HUES64 (cell line): ENCODE data around the gene DCST2.

Experiments
- H3K27ac ChIP-seq: 2 replicates; pipeline ENCODE4 v1.7.0; 2013; ENCODE audit warnings: low read depth, low read length, inconsistent platforms
- H3K27me3 ChIP-seq: 2 replicates; pipeline ENCODE4 v1.6.1; 2013; ENCODE audit warnings: mild to moderate bottlenecking, low read length; ENCODE audit not compliant: insufficient read depth
- H3K36me3 ChIP-seq: 2 replicates; pipeline ENCODE4 v1.6.1; 2013; ENCODE audit warnings: mild to moderate bottlenecking, low read length; ENCODE audit not compliant: insufficient read depth
- H3K4me1 ChIP-seq: 2 replicates; pipeline ENCODE4 v1.6.1; 2013; ENCODE audit warnings: mild to moderate bottlenecking, low read length, moderate library complexity; ENCODE audit not compliant: insufficient read depth
- H3K4me3 ChIP-seq: 2 replicates; pipeline ENCODE4 v1.5.1; 2013; ENCODE audit warnings: mild to moderate bottlenecking, low read length, moderate library complexity
- H3K9ac ChIP-seq: 2 replicates; pipeline ENCODE4 v1.6.1; 2013; ENCODE audit warnings: mild to moderate bottlenecking, low read depth, low read length
- H3K9me3 ChIP-seq: 2 replicates; pipeline ENCODE4 v1.6.1; 2013; ENCODE audit warnings: low read depth, low read length; ENCODE audit not compliant: insufficient read depth
- WGBS: fragments of 150-250, 120-280 bp; methylation state at CpG from one replicate; pipeline ENCODE4 v1.1.7; 2013; ENCODE audit warnings: missing lambda C conversion rate; 5-methylcytosine and 5-hydroxymethylcytosine counted together

DCST2 gene

DNA sequence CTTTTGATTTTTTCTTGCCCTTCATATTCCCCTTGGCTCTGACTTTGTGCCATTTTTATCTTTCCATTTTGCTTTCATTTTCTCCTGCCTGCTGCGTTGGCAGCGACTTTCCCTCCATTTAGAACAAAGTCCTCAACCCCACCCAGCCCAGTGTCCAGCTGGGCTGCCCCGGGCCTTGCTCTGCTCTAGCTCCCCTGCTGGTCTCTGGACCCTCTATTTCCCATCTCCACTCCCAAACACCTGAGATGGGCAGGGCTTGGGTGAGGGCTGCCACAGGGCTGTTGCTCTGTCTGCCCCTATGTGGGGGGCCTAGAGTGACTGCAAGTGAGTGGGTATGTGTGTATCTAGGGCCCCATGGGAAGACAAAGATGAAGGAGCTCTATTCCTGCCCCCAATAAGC is 10.2 kb upstream of the DCST2 start:
- 93% methylated on average over 3 of the region's 3 CpGs for WGBS

DNA sequence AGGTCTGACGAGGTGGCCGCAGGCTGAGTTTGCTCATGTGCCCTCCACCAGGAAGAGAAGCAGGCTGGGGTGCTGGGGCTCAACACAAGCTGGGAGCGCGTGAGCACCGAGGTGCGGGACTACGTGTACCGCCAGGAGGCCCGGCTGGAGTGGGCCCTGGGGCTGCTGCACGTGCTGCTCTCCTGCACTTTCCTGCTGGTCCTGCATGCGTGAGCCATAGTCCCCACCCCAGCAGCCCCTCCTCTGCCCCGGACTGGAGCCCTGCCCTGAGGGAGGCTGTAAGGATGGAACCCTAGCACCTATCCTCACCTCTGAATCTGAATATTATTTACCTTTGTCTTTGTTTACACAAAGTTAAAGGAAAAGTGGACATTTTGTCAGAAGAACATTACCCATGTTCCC is 9.7 kb upstream of the DCST2 start:
- no peaks in the 10 kb centered on the region for H3K9me3 ChIP-seq
- WGBS = 83% methylated on average over 12 of the region's 12 CpGs
- H3K4me3 ChIP-seq = no peak overlapping the region
- no peak overlapping the region for H3K9ac ChIP-seq
- peaks cover 10% of the 10 kb centered on the region; the same call in 1 of the 2 replicates for H3K4me1 ChIP-seq
- no peak overlapping the region for H3K27ac ChIP-seq
- no peaks in the 10 kb centered on the region for H3K36me3 ChIP-seq
- no peaks in the 10 kb centered on the region for H3K27me3 ChIP-seq

More for the DNA sequence above, 10.2 kb upstream of the DCST2 start:
- Histone ChIP-seq H3K27me3 (no peaks in the 10 kb centered on the region), H3K4me1 (peaks cover 8% of the 10 kb centered on the region; the same call in 1 of the 2 replicates), H3K4me3 (no peak overlapping the region), H3K9me3 (no peaks in the 10 kb centered on the region), H3K36me3 (no peaks in the 10 kb centered on the region), H3K9ac (no peak overlapping the region), H3K27ac (no peak overlapping the region)

DNA sequence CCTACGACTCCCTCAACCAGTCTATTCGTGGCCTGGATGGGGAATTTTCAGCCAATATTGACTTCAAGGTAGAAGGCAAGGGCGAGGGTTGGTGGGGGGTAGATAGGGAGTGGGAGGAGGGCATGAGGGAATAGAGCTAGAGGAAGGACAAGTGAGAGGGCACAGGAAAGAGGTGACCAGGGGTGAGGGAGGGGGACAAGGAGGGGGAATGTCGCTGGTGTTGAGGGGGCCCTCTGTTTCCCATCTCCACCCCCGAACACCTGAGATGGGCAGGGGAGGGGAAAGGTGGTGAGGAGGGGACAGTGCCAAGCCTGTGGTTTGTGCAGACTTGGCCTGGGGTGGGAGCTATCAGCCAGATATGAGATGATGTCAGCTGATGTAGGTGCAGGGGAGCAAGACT is 9.2 kb upstream of the DCST2 start:
- H3K4me1 ChIP-seq = peaks cover 10% of the 10 kb centered on the region; the same call in 1 of the 2 replicates
- no peaks in the 10 kb centered on the region for H3K36me3 ChIP-seq
- H3K9ac ChIP-seq = no peak overlapping the region
- H3K4me3 ChIP-seq = no peak overlapping the region
- no peaks in the 10 kb centered on the region for H3K9me3 ChIP-seq
- H3K27me3 ChIP-seq = no peaks in the 10 kb centered on the region
- WGBS = 92% methylated on average over 5 of the region's 5 CpGs
- H3K27ac ChIP-seq = no peak overlapping the region

DNA sequence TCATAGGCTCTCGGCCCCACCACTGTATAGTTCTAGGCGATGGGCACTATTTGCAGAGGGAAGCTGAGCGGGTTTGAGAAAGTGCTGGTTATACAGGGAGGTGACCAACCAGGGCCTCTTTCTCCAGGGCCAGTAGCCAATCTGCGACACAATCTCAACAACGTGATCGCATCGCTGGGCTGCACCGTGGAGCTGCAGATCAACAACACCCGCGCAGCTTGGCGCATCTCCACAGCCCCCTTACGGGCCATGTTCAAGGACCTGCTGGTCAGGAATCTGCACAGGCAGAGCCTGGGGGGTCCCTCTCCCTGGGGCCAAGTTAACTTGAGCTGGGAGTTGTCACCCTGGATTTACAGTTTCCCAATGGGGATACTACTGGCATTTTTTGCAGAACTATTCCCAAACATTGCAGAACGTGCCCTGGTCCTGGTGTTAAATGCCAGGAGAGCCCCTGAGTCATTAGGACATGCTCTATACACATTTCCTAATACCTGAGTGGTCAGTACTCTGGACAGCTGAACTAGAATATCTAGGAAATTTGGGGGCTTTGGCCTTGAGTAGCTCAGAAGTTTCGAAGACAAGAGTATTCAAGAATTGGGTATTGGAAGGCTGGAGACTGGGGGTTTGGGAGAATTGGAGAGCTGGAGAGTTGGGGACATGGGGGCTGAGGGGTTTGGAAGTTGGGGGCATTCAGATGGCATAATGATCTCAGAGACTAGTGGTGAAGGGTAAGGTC is 6.9 kb upstream of the DCST2 start:
- no peaks in the 10 kb centered on the region for H3K27me3 ChIP-seq
- WGBS = 94% methylated on average over 14 of the region's 14 CpGs
- no peak overlapping the region for H3K4me3 ChIP-seq
- H3K36me3 ChIP-seq = no peaks in the 10 kb centered on the region
- H3K9me3 ChIP-seq = no peaks in the 10 kb centered on the region
- peaks cover 10% of the 10 kb centered on the region; the same call in 1 of the 2 replicates for H3K4me1 ChIP-seq
- no peak overlapping the region for H3K27ac ChIP-seq
- no peak overlapping the region for H3K9ac ChIP-seq

DNA sequence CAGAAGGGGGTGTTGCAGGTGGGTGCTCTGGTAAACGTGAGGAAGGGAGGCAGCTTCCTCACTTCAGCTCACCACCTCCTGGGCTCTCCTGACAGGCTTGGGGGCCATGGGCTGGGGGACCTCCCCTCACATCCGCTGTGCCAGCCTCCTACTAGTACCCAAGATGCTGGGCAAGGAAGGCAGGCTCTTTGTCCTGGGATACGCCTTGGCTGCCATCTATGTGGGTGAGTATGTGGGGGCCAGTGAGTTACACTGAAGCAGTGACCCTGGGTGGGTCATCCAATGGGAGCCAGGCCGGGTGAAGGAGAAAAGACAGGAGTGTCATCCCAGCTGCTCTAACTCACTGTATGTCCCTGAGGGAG is 5.7 kb upstream of the DCST2 start:
- H3K27ac ChIP-seq = no peak overlapping the region

DNA sequence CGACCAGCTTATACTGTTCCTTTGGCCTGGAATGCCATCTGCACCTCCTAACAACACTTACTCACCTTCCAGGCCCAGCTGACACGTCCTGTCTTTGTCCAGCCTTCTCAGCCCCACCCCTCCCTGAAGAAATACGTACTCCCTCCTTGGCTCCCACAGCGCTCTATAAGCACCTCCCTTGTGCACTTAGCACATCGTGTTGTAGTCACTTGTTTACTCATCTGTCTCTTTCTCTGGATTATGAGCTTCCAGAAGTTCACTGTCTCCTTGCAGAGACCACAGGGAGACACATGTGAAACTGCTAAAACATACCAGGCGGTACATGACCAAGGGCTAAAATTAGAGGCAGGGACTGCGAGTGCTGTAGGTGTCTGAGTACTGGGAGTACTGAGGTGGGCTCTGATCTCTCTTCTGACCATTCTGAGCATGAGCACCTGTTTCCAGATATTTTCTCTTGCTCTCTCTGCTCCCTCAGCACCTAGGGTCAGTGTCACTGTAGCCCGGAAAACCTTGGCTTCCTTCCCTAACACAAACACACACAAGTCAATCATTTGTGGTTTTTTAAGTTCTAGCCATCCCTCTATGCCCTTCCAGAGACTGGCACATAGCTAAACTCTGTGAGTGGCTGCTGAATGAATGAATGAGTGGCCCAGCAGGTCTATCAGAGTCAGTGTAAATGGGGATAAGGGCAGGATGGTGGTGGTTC is 5.2 kb upstream of the DCST2 start:
- Histone ChIP-seq H3K36me3 (no peaks in the 10 kb centered on the region), H3K4me3 (no peak overlapping the region), H3K27ac (no peak overlapping the region), H3K4me1 (peaks cover 3% of the 10 kb centered on the region; the same call in 1 of the 2 replicates), H3K9me3 (no peaks in the 10 kb centered on the region), H3K9ac (no peak overlapping the region), H3K27me3 (no peaks in the 10 kb centered on the region)
- WGBS = 71% methylated on average over 8 of the region's 8 CpGs

More for the DNA sequence above, 5.7 kb upstream of the DCST2 start:
- Histone ChIP-seq H3K9me3 (no peaks in the 10 kb centered on the region), H3K27me3 (no peaks in the 10 kb centered on the region), H3K9ac (no peak overlapping the region), H3K36me3 (no peaks in the 10 kb centered on the region), H3K4me1 (peaks cover 3% of the 10 kb centered on the region; the same call in 1 of the 2 replicates), H3K4me3 (no peak overlapping the region)
- 87% methylated on average over 4 of the region's 4 CpGs for WGBS

DNA sequence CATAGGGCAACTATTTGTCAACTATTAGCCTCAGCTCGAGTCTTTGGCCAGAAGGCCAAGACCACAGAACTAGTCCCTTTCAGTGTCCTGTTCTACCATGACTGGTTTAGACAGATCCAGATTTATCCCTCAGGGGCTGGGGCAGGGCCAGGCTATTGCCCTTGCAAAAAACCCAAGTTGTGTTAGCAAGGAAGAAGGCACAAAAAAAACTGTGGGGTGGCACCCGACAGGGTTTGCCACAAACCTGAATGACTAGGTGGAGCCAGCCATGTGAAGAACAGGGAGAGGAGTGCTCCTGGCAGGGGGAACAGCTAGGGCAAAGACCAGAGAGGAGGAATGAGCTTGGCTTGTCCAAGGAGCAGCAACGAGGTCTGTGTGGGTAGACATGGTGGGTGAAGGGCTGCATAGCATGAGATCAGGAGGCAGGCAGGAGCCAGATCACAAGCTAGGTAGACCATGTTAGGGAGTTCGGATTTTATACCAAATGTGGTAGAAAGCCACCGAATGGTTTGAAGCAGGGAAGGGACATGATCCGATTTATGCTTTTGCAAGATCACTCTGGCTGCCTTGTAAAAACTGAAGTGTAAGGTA is 4.4 kb upstream of the DCST2 start:
- Histone ChIP-seq H3K4me3 (no peak overlapping the region), H3K9me3 (no peaks in the 10 kb centered on the region), H3K9ac (no peak overlapping the region), H3K36me3 (no peaks in the 10 kb centered on the region), H3K27me3 (no peaks in the 10 kb centered on the region), H3K27ac (no peak overlapping the region), H3K4me1 (peaks cover 3% of the 10 kb centered on the region; the same call in 1 of the 2 replicates)
- WGBS = 90% methylated on average over 6 of the region's 6 CpGs

DNA sequence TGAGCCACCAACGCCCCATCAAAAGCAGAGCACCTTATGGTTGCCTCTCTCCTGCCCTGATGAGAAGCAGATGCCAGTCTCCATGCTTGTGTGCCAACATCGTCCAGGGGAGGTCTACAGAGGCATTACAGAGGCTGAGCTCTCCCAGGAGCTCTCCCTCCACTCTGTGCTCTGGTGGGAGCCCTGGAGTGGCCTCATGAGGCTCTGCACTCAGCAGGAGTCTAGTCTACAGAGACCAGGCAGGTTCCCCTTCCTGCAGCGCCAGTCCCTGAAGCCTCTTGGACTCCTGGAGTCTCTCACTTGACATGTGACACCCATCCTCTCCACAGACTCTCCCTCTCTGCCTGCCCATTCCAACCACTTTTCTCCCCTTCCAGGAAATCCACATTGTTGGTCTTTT is 3.5 kb upstream of the DCST2 start:
- Histone ChIP-seq H3K4me1 (peaks cover 3% of the 10 kb centered on the region; the same call in 1 of the 2 replicates), H3K4me3 (no peak overlapping the region), H3K9ac (no peak overlapping the region), H3K36me3 (no peaks in the 10 kb centered on the region), H3K27me3 (no peaks in the 10 kb centered on the region), H3K9me3 (no peaks in the 10 kb centered on the region), H3K27ac (no peak overlapping the region)
- WGBS = 95% methylated on average over 3 of the region's 3 CpGs

DNA sequence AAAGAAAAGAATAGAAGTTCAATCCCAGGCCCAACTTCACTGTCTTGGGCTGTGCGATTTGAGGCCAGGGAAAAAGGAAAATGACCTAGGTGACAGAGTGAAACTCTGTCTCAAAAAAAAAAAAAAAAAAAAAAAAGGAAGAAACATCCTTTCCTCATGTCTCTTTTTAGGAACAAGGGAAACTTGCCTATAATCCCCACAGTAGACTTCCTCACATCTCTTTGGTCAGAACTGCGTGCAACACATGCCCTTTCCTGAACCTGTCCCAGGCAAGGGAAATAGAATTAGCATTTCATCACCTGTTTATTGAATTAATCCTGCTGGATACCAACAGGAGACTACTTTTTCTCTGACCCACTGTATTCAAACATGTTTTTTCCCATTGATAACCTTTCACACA is 2.4 kb upstream of the DCST2 start:
- Histone ChIP-seq H3K27ac (no peak overlapping the region), H3K36me3 (no peaks in the 10 kb centered on the region), H3K27me3 (no peaks in the 10 kb centered on the region), H3K4me3 (no peak overlapping the region), H3K9me3 (no peaks in the 10 kb centered on the region), H3K4me1 (peaks cover 3% of the 10 kb centered on the region; the same call in 1 of the 2 replicates), H3K9ac (no peak overlapping the region)
- WGBS = 100% methylated on average over 2 of the region's 2 CpGs

DNA sequence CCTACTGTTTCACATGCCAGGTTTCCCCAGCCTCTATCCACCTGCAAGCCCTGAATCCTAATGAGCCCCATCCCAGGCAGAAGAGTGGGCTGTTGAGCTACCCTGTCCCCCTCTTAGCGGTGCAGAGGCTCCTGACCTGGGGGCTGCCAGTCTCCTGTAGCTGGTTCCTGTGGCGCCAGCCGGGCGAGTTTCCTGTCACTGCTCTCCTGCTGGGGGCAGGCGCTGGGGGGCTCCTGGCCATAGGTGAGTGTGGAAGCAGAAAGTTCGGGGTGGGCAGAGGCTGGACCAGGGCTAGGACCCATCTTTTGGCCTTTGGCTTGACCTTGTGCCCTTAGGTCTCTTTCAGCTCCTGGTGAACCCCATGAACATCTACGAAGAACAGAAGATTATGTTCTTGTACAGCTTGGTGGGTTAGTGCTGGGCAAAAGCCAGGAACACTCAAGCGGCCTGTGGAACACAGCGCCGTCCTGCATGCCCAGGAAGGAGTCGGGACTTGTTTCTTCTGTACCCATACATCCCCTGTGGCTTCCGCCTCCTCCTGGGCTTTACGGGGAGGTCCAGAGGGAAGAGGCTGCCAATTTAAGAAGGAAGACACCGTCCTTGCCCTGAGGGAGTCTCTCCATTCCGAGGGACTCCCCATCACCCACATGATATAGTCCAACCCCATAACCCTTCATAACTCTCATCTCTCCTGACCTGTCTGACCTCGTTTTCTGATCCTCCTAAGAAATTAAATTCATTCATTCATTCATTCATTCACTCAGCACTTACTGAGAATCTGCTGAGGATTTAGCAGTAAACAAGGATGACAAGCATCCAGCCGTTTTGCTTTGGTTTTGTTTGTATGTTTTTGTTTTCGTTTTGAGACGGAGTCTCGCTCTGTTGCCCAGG is 982 bp upstream of the DCST2 start:
- H3K9me3 ChIP-seq = no peaks in the 10 kb centered on the region
- H3K27ac ChIP-seq = no peak overlapping the region
- H3K9ac ChIP-seq = no peak overlapping the region
- 91% methylated on average over 20 of the region's 20 CpGs for WGBS
- peaks cover 3% of the 10 kb centered on the region; the same call in 1 of the 2 replicates for H3K4me1 ChIP-seq
- H3K36me3 ChIP-seq = no peaks in the 10 kb centered on the region
- no peak overlapping the region for H3K4me3 ChIP-seq
- no peaks in the 10 kb centered on the region for H3K27me3 ChIP-seq
